GM12891 (cell line): ENCODE results near the gene UBE2K.

ENCODE experiments used
- POLR2AphosphoS5 ChIP-seq: IDR thresholded peaks from 2 replicates; pipeline ENCODE4 v1.6.1; 2011; ENCODE audit warnings: low read depth, low read length, control low read depth
- TAF1 ChIP-seq: IDR thresholded peaks from 2 replicates; pipeline ENCODE4 v1.6.1; 2011; ENCODE audit warnings: low read depth, low read length, control low read depth

DNA sequence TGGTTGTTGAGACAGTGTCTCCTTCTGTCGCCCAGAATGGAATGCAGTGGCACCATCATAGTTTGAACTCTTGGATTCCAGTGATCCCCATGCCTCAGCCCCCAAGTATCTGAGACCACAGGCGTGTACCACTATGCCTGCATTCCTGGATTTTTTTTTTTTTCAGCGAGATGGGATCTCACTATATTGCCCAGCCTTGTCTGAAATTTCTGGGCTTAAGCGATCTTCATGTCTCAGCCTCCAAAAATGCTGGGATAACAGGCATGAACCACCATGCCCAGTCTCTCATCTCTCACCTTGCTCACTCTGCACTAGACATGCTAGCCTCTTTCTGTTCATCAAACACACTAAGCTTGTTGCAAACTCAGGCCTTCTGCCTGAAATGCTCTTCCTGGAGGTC, 104.1 kb downstream of the UBE2K start:
- no peak for TF ChIP-seq POLR2AphosphoS5
- no peak for TF ChIP-seq TAF1
